HL-60 (cell line): ENCODE data around the gene HLCS.

Source experiments
- CTCF ChIP-seq: IDR thresholded peaks from one replicate; pipeline ENCODE4 v1.5.1; 2011; ENCODE audit warnings: low read length, control low read depth, inconsistent platforms; ENCODE audit not compliant: insufficient read depth
- GABPA ChIP-seq: IDR thresholded peaks from 2 replicates; pipeline ENCODE4 v1.6.1; 2012; ENCODE audit warnings: low read depth
- POLR2AphosphoS5 ChIP-seq: IDR thresholded peaks from 2 replicates; pipeline ENCODE4 v1.6.1; 2012; ENCODE audit warnings: low read depth
- SPI1 ChIP-seq: IDR thresholded peaks from 2 replicates; pipeline ENCODE4 v1.6.1; 2012; ENCODE audit warnings: low read depth, mild to moderate bottlenecking, borderline replicate concordance

DNA sequence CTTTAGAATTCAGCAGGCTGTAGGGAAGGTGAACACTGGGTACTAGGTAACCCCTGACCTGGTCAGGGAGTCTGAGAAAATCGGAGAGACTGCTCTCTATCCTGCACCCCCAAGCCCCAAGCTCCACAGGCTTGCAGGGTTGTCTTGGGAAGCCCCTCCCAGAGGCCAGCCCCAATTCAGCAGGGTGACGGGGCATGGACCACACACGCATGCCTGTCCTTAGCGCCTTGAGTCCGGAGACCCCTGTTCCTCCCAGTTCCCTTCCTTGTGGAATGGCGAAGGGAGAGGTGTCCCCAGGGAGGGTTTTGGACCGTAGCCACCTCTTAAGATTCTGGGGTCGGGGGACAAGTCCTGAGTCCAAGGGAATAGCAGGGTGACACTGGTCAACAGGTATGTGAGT lies 116.1 kb downstream of the HLCS start:
- TF ChIP-seq CTCF = no peak
- TF ChIP-seq SPI1 = no peak
- TF ChIP-seq POLR2AphosphoS5 = no peak
- no peak for TF ChIP-seq GABPA
